HL-60 (cell line): ENCODE results near the gene HYDIN.
"Not testable (repeated sequence)": the region's sequence is repeated elsewhere in the genome, so short reads cannot be mapped to it uniquely, and the experiment has no call there.

Experiments
- DNase-seq, 2 experiments: peaks; one replicate each; pipeline ENCODE4 v3.0.0-alpha.2; 2010 to 2020; ENCODE audit warnings: low read depth in 1 of 2, low spot score in 1 of 2
- H3K27ac ChIP-seq: fragments of 250-450 bp; sonication (Bioruptor Pico); replicated peaks from 2 replicates; pipeline ENCODE4 v1.5.1; 2020; ENCODE audit warnings: mild to moderate bottlenecking, moderate library complexity
- H3K27me3 ChIP-seq: fragments of 250-450 bp; sonication (Bioruptor Pico); 2 replicates; pipeline ENCODE4 v1.5.1; 2021; ENCODE audit warnings: mild to moderate bottlenecking, moderate library complexity; ENCODE audit not compliant: insufficient read depth, poor library complexity, severe bottlenecking
- H3K4me3 ChIP-seq: replicated peaks from 2 replicates; pipeline ENCODE4 v1.5.1; 2011; ENCODE audit warnings: mild to moderate bottlenecking, control low read depth, low read length; ENCODE audit not compliant: insufficient read depth

HYDIN gene

GRCh38 chr16:70960169-70960568 is 270.4 kb downstream of the HYDIN start:
- not testable (repeated sequence) for H3K27me3 ChIP-seq, DNase-seq, H3K27ac ChIP-seq, H3K4me3 ChIP-seq

DNA sequence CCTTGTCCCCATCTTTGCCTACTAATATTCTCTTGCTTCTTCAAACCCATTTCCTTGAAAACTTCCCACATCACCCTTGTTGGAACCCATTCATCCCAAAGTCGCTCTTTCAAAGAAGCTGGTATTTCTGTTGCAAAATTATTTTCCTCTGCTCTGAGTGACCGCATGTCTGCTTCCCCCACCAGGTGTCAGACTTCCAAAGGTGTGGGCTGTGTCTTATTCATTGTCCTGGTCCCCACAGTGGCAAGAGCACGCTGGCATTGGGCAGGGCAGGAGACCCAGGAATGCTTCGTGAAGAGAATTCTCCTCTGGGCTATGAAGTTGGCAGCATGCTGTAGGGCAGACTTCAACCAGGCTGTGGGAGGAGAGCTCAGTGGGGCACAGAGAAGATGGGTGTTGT is 275.6 kb downstream of the HYDIN start:
- DNase-seq, H3K27me3 ChIP-seq, H3K27ac ChIP-seq, H3K4me3 ChIP-seq: not testable (repeated sequence)

GRCh38 chr16:70953824-70954223 is 276.7 kb downstream of the HYDIN start:
- not testable (repeated sequence) for H3K27me3 ChIP-seq, DNase-seq, H3K4me3 ChIP-seq

DNA sequence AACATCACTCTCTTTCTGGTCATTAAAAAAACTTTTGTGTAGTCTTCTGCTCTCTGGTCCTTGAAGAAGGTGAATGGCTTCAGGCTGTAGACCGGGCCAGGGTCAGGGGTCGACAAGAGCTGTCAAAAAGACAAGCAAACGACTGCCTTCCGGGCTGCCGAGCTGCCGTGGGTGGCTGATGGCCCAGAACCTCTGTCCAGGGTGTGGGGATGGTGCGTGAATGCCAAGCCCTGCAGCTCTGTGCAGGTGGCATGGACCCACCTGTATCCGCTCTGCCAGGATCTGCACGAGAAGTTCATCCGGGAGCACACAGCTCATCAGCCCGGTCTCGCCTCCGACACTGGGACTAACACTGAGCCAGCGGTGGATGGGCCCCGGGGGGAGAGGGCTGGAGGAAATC is 287.0 kb downstream of the HYDIN start:
- H3K4me3 ChIP-seq, H3K27me3 ChIP-seq, DNase-seq, H3K27ac ChIP-seq: not testable (repeated sequence)

More at GRCh38 chr16:70953824-70954223, 276.7 kb downstream of the HYDIN start:
- H3K27ac ChIP-seq = not testable (repeated sequence)

GRCh38 chr16:70939690-70940359 is 290.7 kb downstream of the HYDIN start:
- H3K27me3 ChIP-seq, H3K27ac ChIP-seq, DNase-seq, H3K4me3 ChIP-seq: not testable (repeated sequence)

DNA sequence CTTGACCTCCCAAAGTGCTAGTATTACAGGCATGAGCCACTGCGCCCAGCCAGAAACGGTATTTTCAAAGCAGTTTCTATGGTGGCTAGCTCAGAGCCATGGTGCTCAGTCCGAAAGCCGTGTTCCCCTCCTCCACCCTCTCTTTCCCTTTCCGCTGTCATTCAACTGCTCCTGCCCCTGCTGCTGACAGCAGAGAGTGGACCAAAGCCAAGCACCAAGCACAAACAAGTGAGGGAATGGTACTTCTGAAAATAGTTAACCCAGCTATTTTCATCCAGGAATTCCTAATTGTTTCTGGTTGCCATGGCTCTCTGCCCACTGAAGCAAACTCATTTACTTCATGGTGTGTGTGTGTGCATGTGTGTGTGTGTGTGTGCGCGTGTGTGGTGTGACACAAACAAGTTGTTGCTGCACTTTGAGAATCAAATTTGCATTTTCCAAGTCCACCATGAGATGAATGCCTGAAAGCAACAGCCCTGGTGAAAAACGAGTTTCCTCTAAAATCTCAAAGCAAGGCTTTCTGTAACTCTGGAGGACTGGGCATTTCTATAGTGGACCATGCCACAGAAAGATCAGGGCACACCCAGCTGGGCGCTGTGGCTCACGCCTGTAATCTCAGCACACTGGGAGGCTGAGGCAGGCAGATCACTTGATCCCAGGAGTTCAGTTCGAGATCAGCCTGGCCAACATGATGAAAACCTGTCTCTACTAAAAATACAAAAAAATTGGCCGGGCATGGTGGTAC is 293.6 kb downstream of the HYDIN start:
- not testable (repeated sequence) for H3K27me3 ChIP-seq, H3K4me3 ChIP-seq, H3K27ac ChIP-seq, DNase-seq

DNA sequence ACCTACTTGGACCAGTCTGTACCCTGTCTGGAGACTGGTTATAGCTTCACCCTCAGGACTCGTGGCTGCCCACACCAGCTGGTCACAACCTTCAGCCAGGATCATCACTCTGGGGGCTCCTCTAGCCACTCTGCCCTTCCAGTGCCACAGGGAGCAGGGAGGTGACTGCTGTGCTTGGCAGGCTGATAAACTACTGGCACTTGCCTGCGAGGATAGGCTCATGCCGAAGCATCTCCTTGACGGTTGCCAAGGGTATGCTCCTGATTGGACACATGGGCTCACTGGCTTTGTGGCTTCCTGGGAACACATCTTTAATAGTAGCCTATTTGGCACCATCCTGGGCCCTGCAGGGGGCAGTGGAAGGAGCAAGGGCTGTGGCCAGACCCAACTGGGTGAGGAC is 295.2 kb downstream of the HYDIN start:
- H3K4me3 ChIP-seq, H3K27ac ChIP-seq, H3K27me3 ChIP-seq, DNase-seq: not testable (repeated sequence)

DNA sequence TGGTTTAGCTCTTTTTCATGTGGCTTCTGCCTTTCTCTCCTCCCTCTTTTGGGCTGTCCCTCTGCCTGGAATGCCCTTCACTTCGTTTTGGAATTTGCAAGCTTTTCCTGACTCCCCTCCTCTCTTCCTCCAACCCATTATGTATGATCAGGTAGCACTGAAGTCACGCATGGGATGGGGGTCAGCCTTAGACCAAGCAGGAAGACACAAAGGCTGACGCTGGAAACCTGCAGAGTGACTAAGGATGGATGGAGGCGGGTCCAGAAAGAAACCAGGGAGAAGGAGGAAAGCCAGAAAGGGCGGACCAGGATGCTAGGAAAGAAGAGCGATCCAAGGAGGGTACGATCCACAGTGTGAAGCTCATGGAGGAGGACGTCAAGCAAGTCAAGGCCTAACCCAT is 296.8 kb downstream of the HYDIN start:
- not testable (repeated sequence) for DNase-seq, H3K4me3 ChIP-seq, H3K27ac ChIP-seq, H3K27me3 ChIP-seq

- H3K27ac ChIP-seq, H3K27me3 ChIP-seq, DNase-seq, H3K4me3 ChIP-seq: not testable (repeated sequence)
Observed at GRCh38 chr16:70930757-70931156, 299.8 kb downstream of the HYDIN start.

- not testable (repeated sequence) for H3K4me3 ChIP-seq, DNase-seq, H3K27ac ChIP-seq, H3K27me3 ChIP-seq
Observed at GRCh38 chr16:70922164-70922563, 308.4 kb downstream of the HYDIN start.

GRCh38 chr16:70920661-70921060 is 309.9 kb downstream of the HYDIN start:
- not testable (repeated sequence) for H3K27me3 ChIP-seq, H3K4me3 ChIP-seq, H3K27ac ChIP-seq, DNase-seq

DNA sequence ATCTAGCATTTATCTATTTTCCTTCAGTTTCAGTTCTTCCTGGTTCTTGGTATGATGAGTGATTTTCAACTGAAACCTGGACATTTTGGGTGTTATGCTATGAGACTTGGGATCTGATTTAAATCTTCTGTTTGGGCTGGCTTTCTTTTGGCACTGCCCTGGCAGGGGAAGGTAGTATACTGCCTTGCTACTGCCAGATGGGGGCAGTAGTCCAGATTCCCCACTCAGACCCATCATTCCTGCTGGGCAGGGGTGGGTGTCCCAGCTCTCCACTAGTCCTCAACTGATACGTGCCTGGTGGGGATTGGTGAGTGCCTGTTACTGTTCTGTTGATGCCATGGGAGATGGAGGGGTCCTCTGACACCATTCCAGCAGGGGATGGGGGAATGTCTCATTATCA is 342.3 kb downstream of the HYDIN start:
- DNase-seq, H3K27ac ChIP-seq, H3K27me3 ChIP-seq: not testable (repeated sequence)

GRCh38 chr16:70884652-70885051 is 345.9 kb downstream of the HYDIN start:
- not testable (repeated sequence) for H3K4me3 ChIP-seq, H3K27ac ChIP-seq, H3K27me3 ChIP-seq, DNase-seq

More for the DNA sequence above, 342.3 kb downstream of the HYDIN start:
- not testable (repeated sequence) for H3K4me3 ChIP-seq

GRCh38 chr16:70882311-70882710 is 348.2 kb downstream of the HYDIN start:
- H3K4me3 ChIP-seq, DNase-seq, H3K27me3 ChIP-seq, H3K27ac ChIP-seq: not testable (repeated sequence)

DNA sequence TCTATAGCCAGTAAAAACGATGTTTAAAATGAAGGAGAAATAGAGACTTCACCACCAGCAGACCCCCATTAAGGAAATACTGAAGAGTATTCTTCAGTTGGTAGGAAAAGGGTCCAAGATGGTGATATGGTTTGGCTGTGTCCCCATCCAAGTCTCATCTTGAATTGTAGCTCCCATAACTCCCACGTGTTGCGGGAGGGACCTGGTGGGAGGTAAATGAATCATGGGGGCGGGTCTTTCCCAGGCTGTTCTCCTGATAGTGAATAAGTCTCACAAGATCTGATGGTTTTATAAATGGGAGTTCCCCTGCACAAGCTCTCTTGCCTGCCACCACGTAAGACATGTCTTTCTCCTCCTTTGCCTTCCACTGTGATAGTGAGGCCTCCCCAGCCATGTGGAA is 352.6 kb downstream of the HYDIN start:
- not testable (repeated sequence) for DNase-seq, H3K27me3 ChIP-seq, H3K4me3 ChIP-seq, H3K27ac ChIP-seq
